ENCODE measurements around the gene EMSY. TPM values are rescaled to one million over a fixed set of nuclear protein-coding genes. Genes with fewer than 3 reads are reported as not detected.

Gene EMSY
- total RNA-seq, 1 experiment from 2014 or later, result 22.1 TPM

- DNase-seq, result no peak
Measured at GRCh38 chr11:76443268-76443980, 1.4 kb upstream of the EMSY start.

DNA sequence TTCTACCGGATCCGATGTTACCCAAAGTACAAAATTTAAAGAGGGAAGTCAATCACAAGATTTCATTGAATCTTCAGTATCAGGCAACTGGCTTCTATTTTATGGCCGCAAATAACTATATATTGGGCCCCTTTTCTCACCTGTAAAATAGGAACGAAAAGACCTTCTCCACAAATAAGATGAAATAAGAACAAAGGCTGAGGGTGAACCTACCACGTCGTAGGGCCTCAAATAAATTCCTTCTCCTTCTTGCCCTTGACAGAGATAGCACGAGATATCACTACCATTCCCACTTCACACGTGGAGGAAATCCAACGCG is 794 bp upstream of the EMSY start:
- no peaks in the 10 kb centered on the region for H3K27me3 ChIP-seq (ENCODE audit: control insufficient read depth, insufficient read depth, low read length)
- DNase-seq, result no peak
- H3K36me3 ChIP-seq (replicated peaks; ENCODE audit: control insufficient read depth, insufficient read depth, low read length), result no peaks in the 10 kb centered on the region; the same call in 1 of the 2 replicates
- H3K4me3 ChIP-seq (ENCODE audit: insufficient read depth, low read depth, low read length), result peak overlapping the region; percentile 95

More at GRCh38 chr11:76443268-76443980, 1.4 kb upstream of the EMSY start:
- peak overlapping the region; percentile 95 for H3K4me3 ChIP-seq (ENCODE audit: insufficient read depth, low read depth, low read length)
- H3K36me3 ChIP-seq (replicated peaks; ENCODE audit: control insufficient read depth, insufficient read depth, low read length), result no peaks in the 10 kb centered on the region; the same call in 1 of the 2 replicates
- no peaks in the 10 kb centered on the region for H3K27me3 ChIP-seq (ENCODE audit: control insufficient read depth, insufficient read depth, low read length)

GRCh38 chr11:76445121-76446084 is 585 bp downstream of the EMSY start:
- Histone ChIP-seq H3K36me3 (replicated peaks; ENCODE audit: control insufficient read depth, insufficient read depth, low read length) (no peaks in the 10 kb centered on the region; the same call in 1 of the 2 replicates), H3K4me3 (ENCODE audit: insufficient read depth, low read depth, low read length) (peak overlapping the region; percentile 95), H3K27me3 (ENCODE audit: control insufficient read depth, insufficient read depth, low read length) (no peaks in the 10 kb centered on the region)
- peak; percentile 86 for DNase-seq

GRCh38 chr11:76448506-76448905 is 3.7 kb downstream of the EMSY start:
- peak; percentile 61 for DNase-seq
- Histone ChIP-seq H3K4me3 (ENCODE audit: insufficient read depth, low read depth, low read length) (no peak overlapping the region), H3K27me3 (ENCODE audit: control insufficient read depth, insufficient read depth, low read length) (no peaks in the 10 kb centered on the region), H3K36me3 (replicated peaks; ENCODE audit: control insufficient read depth, insufficient read depth, low read length) (no peaks in the 10 kb centered on the region; the same call in 1 of the 2 replicates)

- H3K36me3 ChIP-seq (replicated peaks; ENCODE audit: control insufficient read depth, insufficient read depth, low read length), result no peaks in the 10 kb centered on the region
- no peak for DNase-seq
- H3K27me3 ChIP-seq (ENCODE audit: control insufficient read depth, insufficient read depth, low read length), result no peaks in the 10 kb centered on the region
- no peak overlapping the region for H3K4me3 ChIP-seq (ENCODE audit: insufficient read depth, low read depth, low read length)
Measured at GRCh38 chr11:76453248-76453647, 8.4 kb downstream of the EMSY start.

DNA sequence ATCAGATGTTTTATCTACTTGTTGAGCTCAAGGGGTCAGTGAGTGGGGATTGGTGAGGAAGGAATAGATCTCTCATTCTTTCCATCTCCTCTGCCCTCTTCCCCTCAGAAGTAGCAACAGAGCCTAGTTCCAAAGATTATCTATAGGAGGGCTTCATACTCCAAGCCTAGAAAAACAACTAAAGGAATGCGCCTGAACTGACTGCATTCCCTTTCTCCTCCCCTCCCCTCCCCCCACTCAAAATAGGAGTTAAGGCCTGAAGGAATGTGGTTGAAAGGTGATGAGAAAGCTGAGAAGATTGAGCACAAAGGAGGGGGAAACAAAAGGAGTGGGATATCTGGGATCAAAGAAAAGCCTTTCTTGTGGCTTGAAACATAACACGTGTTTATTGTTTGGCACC is 10.5 kb downstream of the EMSY start:
- Histone ChIP-seq H3K36me3 (replicated peaks; ENCODE audit: control insufficient read depth, insufficient read depth, low read length) (no peaks in the 10 kb centered on the region), H3K4me3 (ENCODE audit: insufficient read depth, low read depth, low read length) (no peak overlapping the region), H3K27me3 (ENCODE audit: control insufficient read depth, insufficient read depth, low read length) (no peaks in the 10 kb centered on the region)
- DNase-seq, result peak; percentile 61

- Histone ChIP-seq H3K36me3 (replicated peaks; ENCODE audit: control insufficient read depth, insufficient read depth, low read length) (no peaks in the 10 kb centered on the region), H3K27me3 (ENCODE audit: control insufficient read depth, insufficient read depth, low read length) (no peaks in the 10 kb centered on the region), H3K4me3 (ENCODE audit: insufficient read depth, low read depth, low read length) (no peak overlapping the region)
- no peak for DNase-seq
Measured at GRCh38 chr11:76455931-76456330, 11.1 kb downstream of the EMSY start.

GRCh38 chr11:76456571-76456970 is 11.8 kb downstream of the EMSY start:
- Histone ChIP-seq H3K36me3 (replicated peaks; ENCODE audit: control insufficient read depth, insufficient read depth, low read length) (no peaks in the 10 kb centered on the region), H3K27me3 (ENCODE audit: control insufficient read depth, insufficient read depth, low read length) (no peaks in the 10 kb centered on the region), H3K4me3 (ENCODE audit: insufficient read depth, low read depth, low read length) (no peak overlapping the region)
- no peak for DNase-seq

DNA sequence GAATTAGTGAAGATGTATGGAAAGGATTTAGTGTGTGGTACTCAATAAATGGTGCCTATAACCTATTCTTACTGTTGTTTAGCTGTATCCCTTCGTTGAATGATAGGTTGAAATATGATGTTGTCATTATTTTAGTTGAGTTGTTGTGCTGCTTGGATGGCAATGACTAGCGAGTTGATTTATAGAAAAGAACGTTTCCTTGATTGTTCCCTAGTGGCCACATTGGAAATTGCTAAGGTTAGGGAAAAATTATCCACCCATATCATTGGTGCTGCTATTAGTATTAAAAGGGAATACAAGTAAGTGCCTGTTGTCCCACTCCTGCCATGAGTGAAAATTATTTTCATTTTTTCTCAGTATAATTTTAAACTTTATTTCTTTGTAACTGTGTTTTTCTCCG is 14.5 kb downstream of the EMSY start:
- DNase-seq, result peak; percentile 29
- H3K27me3 ChIP-seq (ENCODE audit: control insufficient read depth, insufficient read depth, low read length), result no peaks in the 10 kb centered on the region
- H3K36me3 ChIP-seq (replicated peaks; ENCODE audit: control insufficient read depth, insufficient read depth, low read length), result no peaks in the 10 kb centered on the region
- no peak overlapping the region for H3K4me3 ChIP-seq (ENCODE audit: insufficient read depth, low read depth, low read length)

GRCh38 chr11:76459846-76460245 is 15.0 kb downstream of the EMSY start:
- DNase-seq, result no peak
- Histone ChIP-seq H3K27me3 (ENCODE audit: control insufficient read depth, insufficient read depth, low read length) (no peaks in the 10 kb centered on the region), H3K36me3 (replicated peaks; ENCODE audit: control insufficient read depth, insufficient read depth, low read length) (no peaks in the 10 kb centered on the region; the same call in 1 of the 2 replicates), H3K4me3 (ENCODE audit: insufficient read depth, low read depth, low read length) (no peak overlapping the region)

DNA sequence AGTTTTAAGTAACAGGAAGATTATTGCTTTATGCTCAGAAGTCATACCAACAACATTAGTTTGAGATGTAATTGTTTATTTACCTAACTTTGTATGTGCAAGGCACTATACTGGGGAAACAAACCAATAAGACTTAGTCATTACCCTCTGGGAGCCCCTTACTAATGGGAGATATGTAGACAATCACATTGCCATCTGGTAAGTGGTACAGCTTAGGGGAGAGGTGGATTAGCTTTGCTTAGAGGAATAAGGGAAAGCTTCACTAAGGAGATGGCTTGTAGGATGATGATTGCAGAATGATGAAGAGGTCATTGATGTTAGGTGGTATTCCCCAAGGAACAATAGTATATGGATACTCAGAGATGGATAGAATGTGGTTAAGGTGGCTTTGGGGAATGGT is 17.5 kb downstream of the EMSY start:
- Histone ChIP-seq H3K4me3 (ENCODE audit: insufficient read depth, low read depth, low read length) (no peak overlapping the region), H3K36me3 (replicated peaks; ENCODE audit: control insufficient read depth, insufficient read depth, low read length) (no peaks in the 10 kb centered on the region; the same call in 1 of the 2 replicates), H3K27me3 (ENCODE audit: control insufficient read depth, insufficient read depth, low read length) (no peaks in the 10 kb centered on the region)
- DNase-seq, result no peak

GRCh38 chr11:76465701-76466100 is 20.9 kb downstream of the EMSY start:
- Histone ChIP-seq H3K36me3 (replicated peaks; ENCODE audit: control insufficient read depth, insufficient read depth, low read length) (no peaks in the 10 kb centered on the region; the same call in 1 of the 2 replicates), H3K27me3 (ENCODE audit: control insufficient read depth, insufficient read depth, low read length) (no peaks in the 10 kb centered on the region)
- DNase-seq, result no peak

DNA sequence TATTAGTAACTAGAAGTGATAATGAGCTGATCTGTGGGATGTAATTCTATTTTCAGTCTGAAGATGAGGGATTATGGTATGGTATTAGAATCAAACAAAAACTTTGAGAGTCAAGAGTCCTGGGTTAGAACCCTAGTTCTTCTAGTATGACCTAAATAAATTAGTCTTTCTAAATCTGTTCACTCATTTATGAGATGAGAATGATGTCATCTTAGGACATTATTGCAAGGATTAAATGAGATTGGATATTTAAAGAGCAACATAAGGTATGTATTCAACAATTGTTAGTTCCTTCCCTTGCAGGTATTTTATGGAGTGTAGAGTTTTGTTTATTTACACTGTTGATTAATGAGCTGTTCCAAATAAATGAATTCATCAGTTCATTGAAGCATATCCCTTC is 21.8 kb downstream of the EMSY start:
- no peaks in the 10 kb centered on the region; the same call in 1 of the 2 replicates for H3K36me3 ChIP-seq (replicated peaks; ENCODE audit: control insufficient read depth, insufficient read depth, low read length)
- DNase-seq, result no peak
- no peak overlapping the region for H3K4me3 ChIP-seq (ENCODE audit: insufficient read depth, low read depth, low read length)

More at GRCh38 chr11:76465701-76466100, 20.9 kb downstream of the EMSY start:
- H3K4me3 ChIP-seq (ENCODE audit: insufficient read depth, low read depth, low read length), result no peak overlapping the region

GRCh38 chr11:76469141-76469540 is 24.3 kb downstream of the EMSY start:
- Histone ChIP-seq H3K36me3 (replicated peaks; ENCODE audit: control insufficient read depth, insufficient read depth, low read length) (peaks cover 5% of the 10 kb centered on the region), H3K4me3 (ENCODE audit: insufficient read depth, low read depth, low read length) (no peak overlapping the region), H3K27me3 (ENCODE audit: control insufficient read depth, insufficient read depth, low read length) (no peaks in the 10 kb centered on the region)
- no peak for DNase-seq

More for the DNA sequence above, 21.8 kb downstream of the EMSY start:
- no peaks in the 10 kb centered on the region for H3K27me3 ChIP-seq (ENCODE audit: control insufficient read depth, insufficient read depth, low read length)

DNA sequence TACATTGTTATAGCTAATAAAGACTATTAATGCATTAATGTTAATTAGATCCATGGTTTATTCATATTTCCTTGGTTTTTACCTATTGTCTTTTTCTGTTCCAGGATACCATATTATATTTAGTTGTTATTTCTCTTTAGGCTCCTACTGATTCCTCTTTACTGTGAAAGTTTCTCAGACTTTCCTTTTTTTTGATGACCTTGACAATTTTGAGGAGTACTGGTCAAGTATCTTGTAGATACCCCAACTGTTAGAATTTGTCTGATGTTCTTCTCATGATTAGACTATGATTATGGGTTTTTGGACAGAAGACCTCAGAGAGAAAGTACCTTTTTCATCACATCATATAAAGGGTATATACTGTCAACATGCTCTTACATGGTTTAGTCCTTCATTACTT is 26.6 kb downstream of the EMSY start:
- Histone ChIP-seq H3K27me3 (ENCODE audit: control insufficient read depth, insufficient read depth, low read length) (no peaks in the 10 kb centered on the region), H3K4me3 (ENCODE audit: insufficient read depth, low read depth, low read length) (no peak overlapping the region), H3K36me3 (replicated peaks; ENCODE audit: control insufficient read depth, insufficient read depth, low read length) (peaks cover 5% of the 10 kb centered on the region)
- DNase-seq, result no peak
